ENCODE results near the gene PCDHGB2.
"Not testable (repeated sequence)": the region's sequence is repeated elsewhere in the genome, so short reads cannot be mapped to it uniquely, and the experiment has no call there.

The PCDHGB2 gene

DNA sequence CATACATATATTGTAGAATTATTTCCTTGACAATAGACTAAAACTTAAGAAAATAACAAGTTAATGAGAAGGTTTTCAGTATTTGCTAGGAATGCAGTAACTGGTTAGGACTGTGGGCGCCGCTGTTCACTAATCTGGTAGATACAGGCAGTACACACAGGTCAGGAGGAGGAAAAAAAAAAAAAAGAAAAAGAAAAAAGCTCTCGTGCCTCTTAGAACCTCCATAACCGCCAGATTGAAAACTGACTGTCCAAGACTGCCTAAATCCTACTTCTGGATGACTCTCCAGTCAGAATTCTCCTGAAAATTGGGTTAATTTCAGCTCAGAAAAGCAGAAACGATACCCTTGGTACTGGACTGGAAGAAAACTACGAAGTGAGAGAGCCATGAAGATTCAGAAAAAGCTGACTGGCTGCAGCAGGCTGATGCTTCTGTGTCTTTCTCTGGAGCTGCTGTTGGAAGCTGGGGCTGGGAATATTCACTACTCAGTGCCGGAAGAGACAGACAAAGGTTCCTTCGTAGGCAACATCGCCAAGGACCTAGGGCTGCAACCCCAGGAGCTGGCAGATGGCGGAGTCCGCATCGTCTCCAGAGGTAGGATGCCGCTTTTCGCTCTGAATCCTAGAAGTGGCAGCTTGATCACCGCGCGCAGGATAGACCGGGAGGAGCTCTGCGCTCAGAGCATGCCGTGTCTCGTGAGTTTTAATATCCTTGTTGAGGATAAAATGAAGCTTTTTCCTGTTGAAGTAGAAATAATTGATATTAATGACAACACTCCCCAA lies 29.3 kb upstream of the PCDHGB2 start, which contains the start of gene PCDHGA1:
TSS of gene PCDHGA1 (plus strand) at position 216 of the 782 bp plus-strand sequence.
- DNase-seq (ENCODE audit: low read depth, low spot score): no peak
- H3K27ac ChIP-seq (ENCODE audit: low read length): no peak within 1 kb of the TSS
- H3K36me3 ChIP-seq (ENCODE audit: control insufficient read depth, insufficient read depth, low read length): no peaks in the 10 kb centered on the region
- H3K27me3 ChIP-seq (ENCODE audit: control insufficient read depth, insufficient read depth, low read length): no peaks in the 10 kb centered on the region
- WGBS (ENCODE audit: insufficient coverage, insufficient read length): no CpG with 5 or more reads among the region's 21 CpGs
- H3K4me3 ChIP-seq (ENCODE audit: low read length): no peak within 1 kb of the TSS
- H3K4me1 ChIP-seq (ENCODE audit: control insufficient read depth, insufficient read depth, low read length): no peaks in the 10 kb centered on the region
- no peaks in the 10 kb centered on the region for H3K9me3 ChIP-seq (ENCODE audit: control insufficient read depth, insufficient read depth, low read length)

DNA sequence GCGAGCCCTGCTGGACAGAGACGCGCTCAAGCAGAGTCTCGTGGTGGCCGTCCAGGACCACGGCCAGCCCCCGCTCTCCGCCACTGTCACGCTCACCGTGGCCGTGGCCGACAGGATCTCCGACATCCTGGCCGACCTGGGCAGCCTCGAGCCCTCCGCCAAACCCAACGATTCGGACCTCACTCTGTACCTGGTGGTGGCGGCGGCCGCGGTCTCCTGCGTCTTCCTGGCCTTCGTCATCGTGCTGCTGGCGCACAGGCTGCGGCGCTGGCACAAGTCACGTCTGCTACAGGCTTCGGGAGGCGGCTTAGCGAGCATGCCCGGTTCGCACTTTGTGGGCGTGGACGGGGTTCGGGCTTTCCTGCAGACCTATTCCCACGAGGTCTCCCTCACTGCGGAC lies 27.2 kb upstream of the PCDHGB2 start:
- not testable (repeated sequence) for H3K36me3 ChIP-seq (ENCODE audit: control insufficient read depth, insufficient read depth, low read length); H3K27me3 ChIP-seq (ENCODE audit: control insufficient read depth, insufficient read depth, low read length); H3K4me1 ChIP-seq (ENCODE audit: control insufficient read depth, insufficient read depth, low read length); H3K4me3 ChIP-seq (ENCODE audit: low read length); H3K9me3 ChIP-seq (ENCODE audit: control insufficient read depth, insufficient read depth, low read length); H3K27ac ChIP-seq (ENCODE audit: low read length); DNase-seq (ENCODE audit: low read depth, low spot score)
- no CpG with 5 or more reads among the region's 39 CpGs for WGBS (ENCODE audit: insufficient coverage, insufficient read length)

DNA sequence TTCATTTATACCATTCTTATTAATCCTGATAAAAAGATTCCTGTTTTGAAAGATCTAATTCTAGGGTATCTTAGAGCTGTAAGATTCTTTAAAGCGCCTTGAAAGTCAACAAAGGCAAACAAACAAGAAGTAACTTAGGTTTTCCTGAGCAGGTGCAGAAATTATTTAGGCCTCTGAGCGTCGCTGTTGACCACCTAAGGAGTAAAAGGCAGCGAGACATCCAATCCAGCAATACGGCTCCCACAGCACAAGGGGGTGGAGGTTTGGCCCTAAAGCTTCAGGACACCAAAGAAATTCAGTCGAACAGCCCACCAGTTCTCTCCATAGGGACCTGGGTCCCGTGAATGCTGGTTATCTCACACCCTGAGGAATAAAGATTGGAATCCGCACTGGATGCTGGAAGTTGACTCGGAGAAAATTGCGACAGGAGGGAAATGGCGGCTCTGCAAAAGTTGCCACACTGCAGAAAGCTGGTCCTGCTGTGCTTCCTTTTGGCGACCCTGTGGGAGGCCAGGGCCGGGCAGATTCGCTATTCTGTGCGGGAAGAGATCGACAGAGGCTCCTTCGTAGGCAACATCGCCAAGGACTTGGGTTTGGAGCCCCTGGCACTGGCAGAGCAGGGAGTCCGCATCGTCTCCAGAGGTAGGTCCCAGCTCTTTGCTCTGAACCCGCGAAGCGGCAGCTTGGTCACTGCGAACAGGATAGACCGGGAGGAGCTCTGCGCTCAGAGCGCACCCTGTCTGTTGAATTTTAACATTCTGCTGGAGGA lies 21.1 kb upstream of the PCDHGB2 start, which contains the start of gene PCDHGA2:
TSS of gene PCDHGA2 (plus strand) at position 223 of the 769 bp plus-strand sequence.
- Histone ChIP-seq H3K27me3 (ENCODE audit: control insufficient read depth, insufficient read depth, low read length) (no peaks in the 10 kb centered on the region), H3K27ac (ENCODE audit: low read length) (no peak within 1 kb of the TSS), H3K4me1 (ENCODE audit: control insufficient read depth, insufficient read depth, low read length) (no peaks in the 10 kb centered on the region), H3K36me3 (ENCODE audit: control insufficient read depth, insufficient read depth, low read length) (no peaks in the 10 kb centered on the region), H3K9me3 (ENCODE audit: control insufficient read depth, insufficient read depth, low read length) (peaks cover 2% of the 10 kb centered on the region), H3K4me3 (ENCODE audit: low read length) (no peak within 1 kb of the TSS)
- DNase-seq (ENCODE audit: low read depth, low spot score): no peak
- WGBS (ENCODE audit: insufficient coverage, insufficient read length): no CpG with 5 or more reads among the region's 27 CpGs

DNA sequence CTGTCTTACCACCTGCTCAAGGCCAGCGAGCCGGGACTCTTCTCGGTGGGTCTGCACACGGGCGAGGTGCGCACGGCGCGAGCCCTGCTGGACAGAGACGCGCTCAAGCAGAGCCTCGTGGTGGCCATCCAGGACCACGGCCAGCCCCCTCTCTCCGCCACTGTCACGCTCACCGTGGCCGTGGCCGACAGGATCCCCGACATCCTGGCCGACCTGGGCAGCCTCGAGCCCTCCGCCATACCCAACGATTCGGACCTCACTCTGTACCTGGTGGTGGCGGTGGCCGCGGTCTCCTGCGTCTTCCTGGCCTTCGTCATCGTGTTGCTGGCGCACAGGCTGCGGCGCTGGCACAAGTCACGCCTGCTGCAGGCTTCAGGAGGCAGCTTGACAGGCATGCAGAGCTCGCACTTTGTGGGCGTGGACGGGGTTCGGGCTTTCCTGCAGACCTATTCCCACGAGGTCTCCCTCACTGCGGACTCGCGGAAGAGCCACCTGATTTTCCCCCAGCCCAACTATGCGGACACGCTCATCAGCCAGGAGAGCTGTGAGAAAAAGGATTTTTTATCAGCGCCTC lies 18.9 kb upstream of the PCDHGB2 start:
- DNase-seq (ENCODE audit: low read depth, low spot score); H3K27ac ChIP-seq (ENCODE audit: low read length); H3K9me3 ChIP-seq (ENCODE audit: control insufficient read depth, insufficient read depth, low read length); H3K27me3 ChIP-seq (ENCODE audit: control insufficient read depth, insufficient read depth, low read length); H3K4me1 ChIP-seq (ENCODE audit: control insufficient read depth, insufficient read depth, low read length); H3K4me3 ChIP-seq (ENCODE audit: low read length); H3K36me3 ChIP-seq (ENCODE audit: control insufficient read depth, insufficient read depth, low read length): not testable (repeated sequence)
- WGBS (ENCODE audit: insufficient coverage, insufficient read length): no CpG with 5 or more reads among the region's 45 CpGs

DNA sequence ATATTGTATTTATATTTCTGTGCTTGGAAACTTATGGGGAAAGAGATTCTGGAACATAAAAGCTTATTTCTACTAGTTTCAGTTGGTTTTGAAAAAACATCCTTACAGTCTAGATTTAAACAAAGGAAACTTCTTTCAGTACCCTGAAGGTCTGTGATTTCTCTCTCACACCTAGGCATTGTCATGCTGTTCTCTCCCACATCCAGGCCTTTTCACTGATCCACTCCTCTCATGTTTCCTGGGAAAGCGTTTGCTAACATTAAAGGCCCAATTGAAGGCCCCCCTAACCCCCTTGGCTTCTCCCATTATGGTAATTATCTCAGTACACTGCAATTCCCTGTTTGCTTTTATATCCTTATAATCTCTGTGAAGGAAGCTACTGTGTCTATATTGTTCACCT lies 17.0 kb upstream of the PCDHGB2 start:
- H3K4me1 ChIP-seq (ENCODE audit: control insufficient read depth, insufficient read depth, low read length): no peaks in the 10 kb centered on the region
- H3K27ac ChIP-seq (ENCODE audit: low read length): no peak overlapping the region
- WGBS (ENCODE audit: insufficient coverage, insufficient read length): no CpG with 5 or more reads among the region's 1 CpG
- H3K4me3 ChIP-seq (ENCODE audit: low read length): no peak overlapping the region
- no peaks in the 10 kb centered on the region for H3K27me3 ChIP-seq (ENCODE audit: control insufficient read depth, insufficient read depth, low read length)
- DNase-seq (ENCODE audit: low read depth, low spot score): no peak
- peaks cover 2% of the 10 kb centered on the region for H3K9me3 ChIP-seq (ENCODE audit: control insufficient read depth, insufficient read depth, low read length)
- no peaks in the 10 kb centered on the region for H3K36me3 ChIP-seq (ENCODE audit: control insufficient read depth, insufficient read depth, low read length)

DNA sequence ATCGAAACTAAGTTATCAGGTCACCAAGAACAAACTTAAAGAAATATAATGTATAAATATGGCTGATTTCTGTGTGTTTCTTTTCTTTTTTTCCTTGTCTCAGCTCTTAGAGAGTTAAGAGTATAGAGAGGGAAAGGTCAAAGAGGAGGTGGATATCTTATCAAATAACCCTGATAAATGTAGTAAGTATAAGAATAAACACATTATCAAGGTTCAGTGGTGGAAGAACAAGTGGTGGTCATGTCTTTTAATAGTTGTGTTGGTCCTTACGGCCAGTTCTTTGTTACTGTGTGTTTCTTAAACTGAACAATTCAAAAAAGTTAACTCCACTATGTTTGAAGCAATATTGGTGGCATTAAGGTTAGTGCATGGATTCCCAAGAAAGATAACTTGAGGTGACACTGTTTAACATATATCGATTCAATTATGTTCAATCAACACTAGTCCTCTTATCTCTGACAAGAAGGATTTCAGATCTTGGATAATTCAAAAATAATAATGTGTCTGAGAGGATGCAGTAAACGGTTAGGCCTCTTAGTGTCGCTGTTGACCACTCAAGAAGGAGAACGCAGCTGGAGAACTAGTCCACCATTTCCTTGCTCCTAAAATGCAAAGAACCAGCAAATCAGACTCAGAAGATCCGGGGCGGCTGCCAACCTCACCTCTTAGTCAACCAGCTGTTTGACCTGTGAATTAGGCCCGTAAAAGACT lies 16.4 kb upstream of the PCDHGB2 start, which contains the start of gene PCDHGA3:
TSS of gene PCDHGA3 (plus strand) at position 588 of the 711 bp plus-strand sequence. CDS start 205 bp downstream, outside the sequence.
- no CpG with 5 or more reads among the region's 9 CpGs for WGBS (ENCODE audit: insufficient coverage, insufficient read length)
- Histone ChIP-seq H3K9me3 (ENCODE audit: control insufficient read depth, insufficient read depth, low read length) (peaks cover 2% of the 10 kb centered on the region), H3K36me3 (ENCODE audit: control insufficient read depth, insufficient read depth, low read length) (no peaks in the 10 kb centered on the region), H3K27ac (ENCODE audit: low read length) (no peak within 1 kb of the TSS), H3K4me1 (ENCODE audit: control insufficient read depth, insufficient read depth, low read length) (no peaks in the 10 kb centered on the region), H3K4me3 (ENCODE audit: low read length) (no peak within 1 kb of the TSS), H3K27me3 (ENCODE audit: control insufficient read depth, insufficient read depth, low read length) (no peaks in the 10 kb centered on the region)
- DNase-seq (ENCODE audit: low read depth, low spot score): no peak

DNA sequence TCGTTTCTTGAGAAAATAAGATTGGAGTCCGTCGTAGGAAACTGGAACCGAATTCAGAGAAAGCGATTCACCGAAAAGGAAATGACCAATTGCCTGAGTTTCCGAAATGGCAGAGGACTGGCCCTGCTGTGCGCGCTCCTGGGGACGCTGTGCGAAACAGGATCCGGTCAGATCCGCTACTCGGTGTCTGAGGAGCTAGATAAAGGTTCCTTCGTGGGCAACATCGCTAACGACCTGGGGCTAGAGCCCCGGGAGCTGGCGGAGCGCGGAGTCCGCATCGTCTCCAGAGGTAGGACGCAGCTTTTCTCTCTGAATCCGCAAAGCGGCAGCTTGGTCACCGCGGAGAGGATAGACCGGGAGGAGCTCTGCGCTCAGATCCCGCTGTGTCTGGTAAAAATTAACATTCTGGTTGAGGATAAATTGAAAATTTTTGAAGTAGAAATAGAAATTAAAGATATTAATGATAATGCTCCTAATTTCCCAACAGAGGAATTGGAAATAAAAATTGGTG lies 15.8 kb upstream of the PCDHGB2 start:
- H3K9me3 ChIP-seq (ENCODE audit: control insufficient read depth, insufficient read depth, low read length): peaks cover 2% of the 10 kb centered on the region
- WGBS (ENCODE audit: insufficient coverage, insufficient read length): no CpG with 5 or more reads among the region's 31 CpGs
- no peaks in the 10 kb centered on the region for H3K27me3 ChIP-seq (ENCODE audit: control insufficient read depth, insufficient read depth, low read length)
- DNase-seq (ENCODE audit: low read depth, low spot score): no peak
- no peaks in the 10 kb centered on the region for H3K36me3 ChIP-seq (ENCODE audit: control insufficient read depth, insufficient read depth, low read length)
- H3K4me1 ChIP-seq (ENCODE audit: control insufficient read depth, insufficient read depth, low read length): no peaks in the 10 kb centered on the region
- no peak overlapping the region for H3K27ac ChIP-seq (ENCODE audit: low read length)
- no peak overlapping the region for H3K4me3 ChIP-seq (ENCODE audit: low read length)

DNA sequence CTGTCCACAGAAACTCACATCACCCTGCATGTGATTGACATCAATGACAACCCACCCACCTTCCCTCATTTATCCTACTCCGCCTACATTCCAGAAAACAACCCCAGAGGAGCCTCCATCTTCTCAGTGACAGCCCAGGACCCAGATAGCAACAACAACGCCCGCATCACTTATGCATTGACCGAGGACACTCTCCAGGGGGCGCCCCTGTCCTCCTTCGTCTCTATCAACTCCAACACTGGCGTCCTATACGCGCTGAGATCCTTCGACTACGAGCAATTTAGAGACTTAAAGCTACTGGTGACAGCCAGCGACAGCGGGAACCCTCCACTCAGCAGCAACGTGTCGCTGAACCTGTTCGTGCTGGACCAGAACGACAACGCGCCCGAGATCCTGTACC lies 14.5 kb upstream of the PCDHGB2 start:
- no peaks in the 10 kb centered on the region for H3K36me3 ChIP-seq (ENCODE audit: control insufficient read depth, insufficient read depth, low read length)

DNA sequence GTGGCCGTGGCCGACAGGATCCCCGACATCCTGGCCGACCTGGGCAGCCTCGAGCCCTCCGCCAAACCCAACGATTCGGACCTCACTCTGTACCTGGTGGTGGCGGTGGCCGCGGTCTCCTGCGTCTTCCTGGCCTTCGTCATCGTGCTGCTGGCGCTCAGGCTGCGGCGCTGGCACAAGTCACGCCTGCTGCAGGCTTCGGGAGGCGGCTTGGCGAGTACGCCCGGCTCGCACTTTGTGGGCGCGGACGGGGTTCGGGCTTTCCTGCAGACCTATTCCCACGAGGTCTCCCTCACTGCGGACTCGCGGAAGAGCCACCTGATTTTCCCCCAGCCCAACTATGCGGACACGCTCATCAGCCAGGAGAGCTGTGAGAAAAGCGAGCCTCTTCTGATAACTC lies 13.8 kb upstream of the PCDHGB2 start:
- WGBS (ENCODE audit: insufficient coverage, insufficient read length): no CpG with 5 or more reads among the region's 35 CpGs
- DNase-seq (ENCODE audit: low read depth, low spot score); H3K4me1 ChIP-seq (ENCODE audit: control insufficient read depth, insufficient read depth, low read length); H3K36me3 ChIP-seq (ENCODE audit: control insufficient read depth, insufficient read depth, low read length); H3K4me3 ChIP-seq (ENCODE audit: low read length); H3K27ac ChIP-seq (ENCODE audit: low read length); H3K27me3 ChIP-seq (ENCODE audit: control insufficient read depth, insufficient read depth, low read length); H3K9me3 ChIP-seq (ENCODE audit: control insufficient read depth, insufficient read depth, low read length): not testable (repeated sequence)

More for the DNA sequence above, 14.5 kb upstream of the PCDHGB2 start:
- H3K27ac ChIP-seq (ENCODE audit: low read length): no peak overlapping the region
- no peak for DNase-seq (ENCODE audit: low read depth, low spot score)
- no peak overlapping the region for H3K4me3 ChIP-seq (ENCODE audit: low read length)
- no CpG with 5 or more reads among the region's 20 CpGs for WGBS (ENCODE audit: insufficient coverage, insufficient read length)
- H3K27me3 ChIP-seq (ENCODE audit: control insufficient read depth, insufficient read depth, low read length): no peaks in the 10 kb centered on the region
- H3K9me3 ChIP-seq (ENCODE audit: control insufficient read depth, insufficient read depth, low read length): no peaks in the 10 kb centered on the region; the same call in 1 of the 2 replicates
- no peaks in the 10 kb centered on the region for H3K4me1 ChIP-seq (ENCODE audit: control insufficient read depth, insufficient read depth, low read length)

Measured in iPS DF 6.9 (cell line).